Small intestine (tissue), 7 donors: Measurements from ENCODE around the gene HGS. TPM values are rescaled to one million over a fixed set of nuclear protein-coding genes. Genes with fewer than 3 reads are reported as not detected.

ENCODE experiments used
- DNase-seq, 2 donors: peaks; one replicate each; pipeline versions ENCODE4 v3.0.0 to v3.0.0-alpha.2; 2013
- FAIRE-seq: peaks from 2 replicates; lab custom pipeline; 2012; peaks lifted over from hg19 to GRCh38; lab: Jason Lieb, UNC
- H3K27ac ChIP-seq, 3 donors: one replicate each; pipeline ENCODE4 v1.5.1; 2013; ENCODE audit warnings: low read length in 2 of 3, mild to moderate bottlenecking in 2 of 3, control low read depth in 1 of 3, inconsistent platforms in 1 of 3, low read depth in 1 of 3, moderate library complexity in 1 of 3
- H3K27me3 ChIP-seq, 3 donors: one replicate each; pipeline ENCODE4 v1.6.1; 2013; ENCODE audit warnings: low read length in 3 of 3, inconsistent platforms in 1 of 3; ENCODE audit not compliant: control insufficient read depth in 3 of 3, insufficient read depth in 3 of 3
- H3K36me3 ChIP-seq, 3 donors: one replicate each; pipeline ENCODE4 v1.6.1; 2013; ENCODE audit warnings: low read length in 3 of 3, inconsistent platforms in 1 of 3, low read depth in 1 of 3, mild to moderate bottlenecking in 1 of 3, moderate library complexity in 1 of 3; ENCODE audit not compliant: control insufficient read depth in 3 of 3, insufficient read depth in 2 of 3
- H3K4me1 ChIP-seq, 3 donors: one replicate each; pipeline ENCODE4 v1.6.1; 2013; ENCODE audit warnings: low read length in 2 of 3, inconsistent platforms in 1 of 3, low read depth in 1 of 3, mild to moderate bottlenecking in 1 of 3, moderate library complexity in 1 of 3; ENCODE audit not compliant: control insufficient read depth in 3 of 3, insufficient read depth in 2 of 3
- H3K4me3 ChIP-seq, 3 donors: one replicate each; pipeline ENCODE4 v1.5.1; 2013; ENCODE audit warnings: low read length in 3 of 3, control low read depth in 1 of 3, inconsistent platforms in 1 of 3, low read depth in 1 of 3, mild to moderate bottlenecking in 1 of 3, moderate library complexity in 1 of 3
- H3K9me3 ChIP-seq, 2 donors: one replicate each; pipeline ENCODE4 v1.6.1; 2013; ENCODE audit warnings: low read depth in 1 of 2, low read length in 1 of 2; ENCODE audit not compliant: control insufficient read depth in 2 of 2, insufficient read depth in 1 of 2
- whole genome bisulfite sequencing, 3 donors: extraction: QIAGEN DNeasy Blood & Tissue Kit; methylation state at CpG; one replicate each; pipeline ENCODE4 v1.1.7; 2013; 5-methylcytosine and 5-hydroxymethylcytosine counted together
- polyA plus RNA-seq, 4 donors: library from polyadenylated mRNA; stranded (reverse) in 3 of 4; unstranded in 1 of 4; fragments of 200-250 nt in 3 of 4; fragments of 120-200 nt in 1 of 4; gene quantifications; one replicate each; pipeline versions ENCODE4 v1.2.1 to v1.2.3, GENCODE V29; 2013
- donor health status: healthy with polysubstance abuse.
- donor health status: control.
- donor health status: control.
- donor health status: Bipolar disorder and iron deficiency.
- donor health status: healthy.

HGS gene
- polyA plus RNA-seq, 4 donors, result 78.8 to 284 (median 134) TPM

- Histone ChIP-seq H3K27me3 (peaks cover 0 to 4% (median 0%) of the 10 kb centered on the region in 3 donors), H3K4me3 (no peak overlapping the region), H3K27ac (no peak overlapping the region), H3K4me1 (no peaks in the 10 kb centered on the region), H3K36me3 (no peaks in the 10 kb centered on the region), H3K9me3 (no peaks in the 10 kb centered on the region)
- no peak for DNase-seq
- FAIRE-seq, result no peak
- WGBS, 3 donors, result 91 to 98% (median 94%) methylated on average over 15 to 17 of the region's 17 CpGs
Observed at GRCh38 chr17:81641825-81642489, 41.9 kb upstream of the HGS start.

- FAIRE-seq (no peak), DNase-seq (no peak)
- H3K36me3 ChIP-seq, result no peaks in the 10 kb centered on the region
- no peaks in the 10 kb centered on the region for H3K4me1 ChIP-seq
- WGBS, 3 donors, result 90 to 96% (median 91%) methylated on average over 15 of the region's 15 CpGs
- peaks cover 8 to 25% (median 13%) of the 10 kb centered on the region in 3 donors for H3K27me3 ChIP-seq
- no peak overlapping the region for H3K27ac ChIP-seq
- H3K4me3 ChIP-seq, result no peak overlapping the region
- H3K9me3 ChIP-seq, result peaks cover 0 to 16% of the 10 kb centered on the region in 2 donors
Observed at GRCh38 chr17:81644496-81644895, 39.3 kb upstream of the HGS start.

DNA sequence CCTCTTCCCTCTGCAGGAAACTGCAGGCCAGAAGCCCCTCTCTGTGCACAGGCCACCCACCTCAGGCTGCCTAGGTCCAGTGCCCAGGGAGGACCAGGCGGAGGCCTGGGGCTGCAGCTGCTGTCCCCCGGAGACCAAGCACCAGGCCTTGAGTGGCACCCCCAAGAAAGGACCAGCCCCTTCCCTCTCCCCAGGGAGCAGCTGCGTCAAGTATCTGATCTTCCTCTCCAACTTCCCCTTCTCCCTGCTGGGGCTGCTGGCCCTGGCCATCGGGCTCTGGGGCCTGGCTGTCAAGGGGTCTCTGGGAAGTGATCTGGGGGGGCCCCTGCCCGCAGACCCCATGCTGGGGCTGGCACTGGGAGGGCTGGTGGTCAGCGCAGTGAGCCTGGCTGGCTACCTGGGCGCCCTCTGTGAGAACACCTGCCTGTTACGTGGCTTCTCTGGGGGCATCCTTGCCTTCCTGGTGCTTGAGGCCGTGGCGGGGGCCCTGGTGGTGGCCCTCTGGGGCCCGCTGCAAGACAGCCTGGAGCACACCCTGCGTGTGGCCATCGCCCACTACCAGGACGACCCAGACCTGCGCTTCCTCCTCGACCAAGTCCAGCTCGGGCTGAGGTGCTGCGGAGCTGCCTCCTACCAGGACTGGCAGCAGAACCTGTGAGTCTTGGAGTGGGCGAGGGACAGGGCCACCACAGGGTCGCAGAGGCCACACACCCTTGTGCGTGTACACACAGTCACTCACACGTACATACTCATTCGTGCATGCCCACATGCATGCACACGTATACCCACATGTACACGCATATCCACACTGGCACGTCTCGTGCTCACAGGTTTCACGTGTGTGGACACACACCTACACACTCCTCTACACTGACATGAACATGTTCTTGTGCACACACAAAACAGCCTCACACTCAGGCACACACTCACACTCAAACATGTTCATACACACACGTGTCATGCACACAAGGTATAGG is 38.5 kb upstream of the HGS start:
- DNase-seq, result no peak
- Histone ChIP-seq H3K27me3 (peaks cover 8 to 28% (median 15%) of the 10 kb centered on the region in 3 donors), H3K4me1 (no peaks in the 10 kb centered on the region), H3K27ac (no peak overlapping the region), H3K9me3 (peaks cover 0 to 18% of the 10 kb centered on the region in 2 donors), H3K36me3 (no peaks in the 10 kb centered on the region), H3K4me3 (no peak overlapping the region)
- WGBS, 3 donors, result 85 to 87% (median 87%) methylated on average over 26 to 29 of the region's 29 CpGs
- FAIRE-seq, result no peak

GRCh38 chr17:81646869-81647600 is 36.8 kb upstream of the HGS start:
- H3K27me3 ChIP-seq, result peaks cover 8 to 28% (median 15%) of the 10 kb centered on the region in 3 donors
- H3K27ac ChIP-seq, result no peak overlapping the region
- DNase-seq, result no peak
- H3K9me3 ChIP-seq, result peaks cover 0 to 18% of the 10 kb centered on the region in 2 donors
- no peak overlapping the region for H3K4me3 ChIP-seq
- no peaks in the 10 kb centered on the region for H3K36me3 ChIP-seq
- FAIRE-seq, result no peak
- H3K4me1 ChIP-seq, result no peaks in the 10 kb centered on the region
- 66 to 70% (median 66%) methylated on average over 12 of the region's 12 CpGs for WGBS, 3 donors

DNA sequence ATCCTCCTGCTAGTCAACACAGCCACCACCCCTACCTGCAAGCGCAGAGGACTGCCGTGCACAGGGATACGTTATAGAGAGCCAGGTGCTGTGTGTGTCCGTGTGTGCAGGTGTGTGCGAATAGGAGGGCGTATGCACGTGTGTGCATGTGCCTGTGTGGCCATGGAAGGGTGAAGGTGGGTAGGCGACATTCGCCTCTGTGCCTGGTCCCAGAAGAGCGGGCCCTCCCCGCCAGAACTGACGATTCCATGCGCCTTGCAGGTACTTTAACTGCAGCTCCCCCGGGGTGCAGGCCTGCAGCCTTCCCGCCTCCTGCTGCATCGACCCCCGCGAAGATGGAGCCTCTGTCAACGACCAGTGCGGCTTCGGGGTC is 36.2 kb upstream of the HGS start:
- no peak for FAIRE-seq
- no peaks in the 10 kb centered on the region for H3K4me1 ChIP-seq
- H3K36me3 ChIP-seq, result no peaks in the 10 kb centered on the region
- no peak for DNase-seq
- H3K27me3 ChIP-seq, result peaks cover 8 to 28% (median 15%) of the 10 kb centered on the region in 3 donors
- H3K9me3 ChIP-seq, result peaks cover 0 to 18% of the 10 kb centered on the region in 2 donors
- 26 to 48% (median 36%) methylated on average over 17 to 21 of the region's 21 CpGs for WGBS, 3 donors
- H3K4me3 ChIP-seq, result no peak overlapping the region
- no peak overlapping the region for H3K27ac ChIP-seq

DNA sequence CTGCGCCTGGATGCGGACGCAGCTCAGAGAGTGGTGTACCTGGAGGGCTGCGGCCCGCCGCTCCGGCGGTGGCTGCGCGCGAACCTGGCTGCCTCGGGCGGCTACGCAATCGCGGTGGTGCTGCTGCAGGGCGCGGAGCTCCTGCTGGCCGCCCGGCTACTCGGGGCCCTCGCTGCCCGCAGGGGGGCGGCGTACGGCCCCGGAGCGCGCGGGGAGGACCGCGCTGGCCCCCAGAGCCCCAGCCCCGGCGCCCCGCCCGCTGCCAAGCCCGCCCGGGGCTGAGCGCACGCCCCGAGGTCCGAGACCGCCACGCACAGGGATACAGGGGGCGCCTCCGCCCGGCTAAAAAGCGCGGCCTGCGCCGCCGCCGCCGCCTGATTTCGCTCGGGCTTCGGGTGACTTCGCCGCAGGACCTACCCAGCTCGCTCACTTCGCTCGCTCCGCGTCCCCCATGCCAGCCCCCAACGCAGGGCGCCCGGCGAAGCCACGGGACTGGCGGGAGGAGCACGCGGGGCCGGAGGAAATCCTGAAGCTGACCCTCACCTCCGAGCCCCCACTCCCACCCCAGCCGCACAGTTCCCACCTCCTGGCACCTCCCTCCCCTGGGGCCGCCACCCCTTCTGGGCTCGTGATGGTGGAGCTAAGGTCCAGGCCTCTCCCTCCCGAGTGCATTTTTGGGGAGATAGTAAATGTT is 35.7 kb upstream of the HGS start:
- Histone ChIP-seq H3K27me3 (peaks cover 8 to 33% (median 15%) of the 10 kb centered on the region in 3 donors), H3K27ac (no peak overlapping the region), H3K36me3 (no peaks in the 10 kb centered on the region), H3K9me3 (peaks cover 0 to 18% of the 10 kb centered on the region in 2 donors), H3K4me3 (no peak overlapping the region), H3K4me1 (peaks cover 0 to 2% (median 0%) of the 10 kb centered on the region in 3 donors)
- 11 to 40% (median 31%) methylated on average over 56 to 78 of the region's 78 CpGs for WGBS, 3 donors
- no peak for FAIRE-seq
- no peak for DNase-seq

GRCh38 chr17:81648707-81649085 is 35.1 kb upstream of the HGS start:
- peaks cover 8 to 36% (median 15%) of the 10 kb centered on the region in 3 donors for H3K27me3 ChIP-seq
- WGBS, 3 donors, result 66 to 74% (median 70%) methylated on average over 14 of the region's 14 CpGs
- FAIRE-seq (no peak), DNase-seq (no peak)
- no peaks in the 10 kb centered on the region for H3K36me3 ChIP-seq
- H3K4me3 ChIP-seq, result no peak overlapping the region
- H3K9me3 ChIP-seq, result peaks cover 0 to 18% of the 10 kb centered on the region in 2 donors
- peaks cover 0 to 2% (median 0%) of the 10 kb centered on the region in 3 donors for H3K4me1 ChIP-seq
- H3K27ac ChIP-seq, result no peak overlapping the region
